ENCODE results near the gene NBEA. TPM values are rescaled to one million over a fixed set of nuclear protein-coding genes. Genes with fewer than 3 reads are reported as not detected.
"Not testable (repeated sequence)": the region's sequence is repeated elsewhere in the genome, so short reads cannot be mapped to it uniquely, and the experiment has no call there.

NBEA gene
- total RNA-seq, 2 donors from 2014 or later: 0.62 to 1.2 TPM

DNA sequence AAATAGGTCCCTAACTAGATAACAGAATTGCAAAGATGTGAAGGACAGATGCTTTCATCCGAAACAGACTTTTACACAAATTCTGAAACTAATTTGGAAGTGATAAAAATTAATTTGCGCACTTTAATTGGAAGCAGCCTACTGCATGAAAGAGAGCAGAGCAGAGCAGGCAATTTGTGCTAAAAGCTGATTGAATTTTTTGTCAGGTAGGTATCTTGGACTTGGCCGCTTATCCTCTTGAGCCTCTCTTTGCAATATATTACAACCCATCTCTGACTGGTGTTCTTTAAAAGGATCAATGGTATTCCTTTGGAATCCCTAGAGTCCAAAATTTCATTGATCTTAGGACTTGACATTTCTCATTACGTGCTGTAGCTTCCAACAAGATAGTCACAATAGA lies 717.7 kb downstream of the NBEA start:
- ATAC-seq (replicated peaks in 1 of 2): no peak
- Mint-ChIP-seq H3K27ac (no peak overlapping the region), H3K9me3 (no peaks in the 10 kb centered on the region), H3K27me3 (ENCODE audit: low read depth) (no peaks in the 10 kb centered on the region), H3K4me1 (ENCODE audit: low read depth) (no peaks in the 10 kb centered on the region), H3K4me3 (no peak overlapping the region), H3K36me3 (ENCODE audit: insufficient read depth in 2 of 2) (no peaks in the 10 kb centered on the region)
- no peak for DNase-seq

DNA sequence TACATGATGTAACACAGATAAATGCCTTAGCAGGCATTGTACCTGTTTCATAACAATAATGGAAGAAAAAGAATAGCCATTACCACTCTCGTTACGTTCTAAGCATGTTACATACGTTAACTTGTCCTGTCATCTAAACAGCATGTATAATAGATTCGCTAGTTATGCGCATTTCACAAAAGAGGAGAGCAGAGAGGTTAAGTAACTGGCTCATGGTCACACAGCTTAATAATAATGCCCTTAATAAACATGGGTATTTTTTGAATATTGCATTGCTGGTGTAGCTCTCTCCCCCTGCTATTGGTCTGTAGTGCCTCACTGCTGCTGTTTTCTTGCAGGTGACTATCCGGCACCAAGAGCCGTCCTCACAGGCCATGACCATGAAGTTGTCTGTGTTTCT lies 722.7 kb downstream of the NBEA start:
- no peaks in the 10 kb centered on the region for H3K4me1 Mint-ChIP-seq (ENCODE audit: low read depth)
- H3K9me3 Mint-ChIP-seq: no peaks in the 10 kb centered on the region
- ATAC-seq (replicated peaks in 1 of 2) (no peak), DNase-seq (no peak)
- H3K27me3 Mint-ChIP-seq (ENCODE audit: low read depth): no peaks in the 10 kb centered on the region
- no peak overlapping the region for H3K27ac Mint-ChIP-seq
- H3K4me3 Mint-ChIP-seq: no peak overlapping the region
- no peaks in the 10 kb centered on the region for H3K36me3 Mint-ChIP-seq (ENCODE audit: insufficient read depth in 2 of 2)

DNA sequence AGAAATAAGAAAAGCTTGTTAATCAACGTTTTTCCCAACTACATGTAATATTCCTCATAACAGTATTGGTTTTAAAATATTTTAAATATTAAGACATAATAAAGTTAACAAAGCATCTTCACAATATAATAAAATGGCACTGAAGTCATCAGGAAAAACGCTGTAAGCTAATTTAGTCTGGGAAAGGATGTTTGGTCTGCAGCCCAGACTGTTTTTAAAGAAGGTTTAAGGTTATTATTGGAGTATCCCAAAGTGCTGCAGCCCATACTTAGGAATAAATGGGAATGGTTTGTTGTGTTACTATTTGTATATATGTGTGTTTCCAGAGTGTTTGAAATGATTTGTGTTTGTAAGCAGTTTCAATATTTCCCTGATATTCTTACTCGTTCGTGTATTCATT lies 727.3 kb downstream of the NBEA start:
- Mint-ChIP-seq H3K36me3 (ENCODE audit: insufficient read depth in 2 of 2) (peaks cover 0 to 2% of the 10 kb centered on the region in 2 donors), H3K4me1 (ENCODE audit: low read depth) (no peaks in the 10 kb centered on the region), H3K27me3 (ENCODE audit: low read depth) (no peaks in the 10 kb centered on the region), H3K9me3 (no peaks in the 10 kb centered on the region), H3K27ac (no peak overlapping the region), H3K4me3 (no peak overlapping the region)
- no peak for DNase-seq
- ATAC-seq (replicated peaks in 1 of 2): no peak

DNA sequence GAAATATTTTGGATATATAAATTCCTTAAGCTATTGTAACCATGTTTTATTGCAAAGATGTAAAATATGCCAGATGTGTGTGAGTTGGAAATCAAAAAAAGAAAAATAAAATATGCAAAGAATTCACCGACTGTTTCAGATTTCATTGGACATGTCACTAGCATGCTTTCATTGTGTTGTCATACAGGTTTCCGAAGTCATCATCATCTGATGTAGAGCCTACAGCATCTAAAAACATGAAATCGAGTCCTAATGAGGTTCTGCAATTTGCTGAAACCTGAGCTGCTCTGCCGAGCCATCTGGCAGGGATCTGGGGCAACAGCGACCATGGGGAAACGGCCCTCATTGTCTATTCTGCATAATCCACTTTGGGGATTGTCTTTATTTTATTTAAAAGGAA lies 730.5 kb downstream of the NBEA start:
- H3K4me3 Mint-ChIP-seq: no peak overlapping the region

DNA sequence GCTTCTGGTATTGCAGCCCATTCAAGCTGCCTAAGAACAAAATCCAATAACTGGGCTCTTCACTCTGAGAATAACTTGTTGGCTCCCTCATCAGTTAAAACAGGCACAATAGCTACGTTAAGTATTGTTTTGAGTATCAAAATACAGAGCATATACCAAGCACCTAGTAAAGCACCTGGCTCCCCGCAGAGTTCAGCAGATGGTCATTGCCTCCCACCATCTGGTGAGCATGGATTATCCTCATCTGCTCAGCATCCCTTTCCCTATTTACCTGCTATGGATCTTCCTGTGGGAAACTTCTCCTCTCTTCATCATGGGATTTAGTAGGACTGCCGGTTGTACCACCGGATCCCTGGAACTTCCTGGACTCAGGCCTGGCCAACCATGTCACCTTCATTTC lies 733.6 kb downstream of the NBEA start:
- no peaks in the 10 kb centered on the region for H3K27me3 Mint-ChIP-seq (ENCODE audit: low read depth)
- no peak overlapping the region for H3K4me3 Mint-ChIP-seq
- ATAC-seq (replicated peaks in 1 of 2): no peak
- no peak overlapping the region for H3K27ac Mint-ChIP-seq
- no peak for DNase-seq
- H3K9me3 Mint-ChIP-seq: no peaks in the 10 kb centered on the region
- peaks cover 0 to 2% of the 10 kb centered on the region in 2 donors for H3K36me3 Mint-ChIP-seq (ENCODE audit: insufficient read depth in 2 of 2)
- H3K4me1 Mint-ChIP-seq (ENCODE audit: low read depth): no peaks in the 10 kb centered on the region

More for the DNA sequence above, 730.5 kb downstream of the NBEA start:
- Mint-ChIP-seq H3K36me3 (ENCODE audit: insufficient read depth in 2 of 2) (peaks cover 0 to 2% of the 10 kb centered on the region in 2 donors), H3K27me3 (ENCODE audit: low read depth) (no peaks in the 10 kb centered on the region), H3K4me1 (ENCODE audit: low read depth) (no peaks in the 10 kb centered on the region), H3K9me3 (no peaks in the 10 kb centered on the region), H3K27ac (no peak overlapping the region)
- DNase-seq (no peak), ATAC-seq (replicated peaks in 1 of 2) (no peak)

DNA sequence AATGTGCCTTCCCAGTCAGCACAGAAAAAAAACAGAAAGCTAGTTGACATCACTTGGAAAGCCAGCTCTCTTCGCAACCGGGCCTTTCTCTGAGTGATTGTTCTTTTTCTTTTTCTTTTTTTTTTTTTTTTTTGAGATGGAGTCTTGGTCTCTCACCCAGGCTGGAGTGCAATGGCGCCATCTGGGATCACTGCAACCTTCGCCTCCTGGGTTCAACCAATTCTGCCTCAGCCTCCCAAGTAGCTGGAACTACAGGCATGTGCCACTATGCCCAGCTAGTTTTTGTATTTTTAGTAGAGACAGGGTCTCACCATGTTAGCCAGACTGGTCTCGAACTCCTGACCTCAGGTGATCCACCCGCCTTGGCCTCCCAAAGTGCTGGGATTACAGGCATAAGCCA lies 735.8 kb downstream of the NBEA start:
- H3K4me3 Mint-ChIP-seq; H3K27me3 Mint-ChIP-seq (ENCODE audit: low read depth); H3K4me1 Mint-ChIP-seq (ENCODE audit: low read depth); ATAC-seq (replicated peaks in 1 of 2); H3K9me3 Mint-ChIP-seq; H3K27ac Mint-ChIP-seq; DNase-seq; H3K36me3 Mint-ChIP-seq (ENCODE audit: insufficient read depth in 2 of 2): not testable (repeated sequence)

DNA sequence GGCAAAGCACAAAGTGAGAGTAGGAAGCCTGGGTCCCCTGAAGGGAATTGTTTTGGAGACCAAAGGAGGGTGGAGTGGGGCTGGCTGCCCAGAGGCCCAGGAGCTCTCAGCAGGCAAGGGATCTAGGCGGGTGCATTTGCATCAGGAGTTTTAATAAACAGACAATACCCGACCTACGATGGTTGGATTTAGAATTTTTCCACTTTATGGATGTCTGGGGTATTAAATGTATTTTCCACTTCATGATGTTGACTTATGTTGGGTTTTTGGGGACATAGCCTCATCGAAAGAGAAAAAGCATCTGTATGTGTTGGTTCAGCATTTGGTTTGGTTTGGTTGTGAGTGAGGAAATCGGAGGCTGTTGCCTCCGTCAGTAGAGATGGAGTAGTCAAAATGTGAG lies 739.6 kb downstream of the NBEA start:
- H3K4me1 Mint-ChIP-seq (ENCODE audit: low read depth): no peaks in the 10 kb centered on the region
- H3K9me3 Mint-ChIP-seq: no peaks in the 10 kb centered on the region
- no peaks in the 10 kb centered on the region for H3K36me3 Mint-ChIP-seq (ENCODE audit: insufficient read depth in 2 of 2)
- H3K27ac Mint-ChIP-seq: no peak overlapping the region
- no peaks in the 10 kb centered on the region for H3K27me3 Mint-ChIP-seq (ENCODE audit: low read depth)
- H3K4me3 Mint-ChIP-seq: no peak overlapping the region
- ATAC-seq (replicated peaks in 1 of 2): no peak
- no peak for DNase-seq

DNA sequence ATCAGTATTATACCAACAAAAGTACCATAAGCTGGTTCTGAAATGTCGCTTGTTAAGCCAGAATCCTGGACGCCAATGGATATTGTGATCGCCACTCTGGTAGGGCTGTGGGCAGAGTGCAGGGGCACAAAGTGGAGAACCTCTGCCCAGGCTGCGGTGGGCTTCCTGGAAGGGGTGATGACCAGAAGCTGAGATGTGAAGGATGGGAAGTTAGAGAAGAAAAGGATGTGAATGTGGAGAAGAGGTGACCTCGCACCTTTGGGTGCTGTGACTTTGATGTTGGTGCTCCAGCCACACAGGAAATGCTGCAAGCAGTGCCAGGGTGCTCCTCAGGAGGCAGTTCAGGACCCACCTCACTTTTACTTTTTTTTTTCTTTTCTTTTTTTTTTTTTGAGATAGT lies 742.4 kb downstream of the NBEA start:
- no peak for ATAC-seq (replicated peaks in 1 of 2)
- Mint-ChIP-seq H3K36me3 (ENCODE audit: insufficient read depth in 2 of 2) (no peaks in the 10 kb centered on the region), H3K4me1 (ENCODE audit: low read depth) (no peaks in the 10 kb centered on the region), H3K9me3 (peaks cover 0 to 2% of the 10 kb centered on the region in 2 donors), H3K27ac (no peak overlapping the region), H3K4me3 (no peak overlapping the region), H3K27me3 (ENCODE audit: low read depth) (no peaks in the 10 kb centered on the region)
- no peak for DNase-seq

DNA sequence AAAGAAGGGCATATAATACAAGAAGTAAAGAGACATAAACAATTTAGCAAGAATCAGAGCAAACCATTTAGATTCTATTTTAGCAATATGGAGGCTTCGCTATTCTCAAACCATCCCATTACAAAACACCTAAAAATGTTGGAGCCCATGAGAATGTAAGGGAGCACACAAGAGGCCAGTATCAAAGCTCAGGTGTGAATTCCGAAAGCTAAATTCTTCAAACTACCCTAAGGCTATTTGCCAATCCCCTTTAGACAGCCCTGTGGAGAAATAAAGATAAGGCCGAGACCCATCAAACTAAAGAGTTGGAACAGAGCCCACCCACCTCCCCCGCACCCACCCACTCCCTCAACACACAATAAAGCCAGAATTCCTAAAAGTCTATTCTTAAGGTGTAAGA lies 745.3 kb downstream of the NBEA start:
- Mint-ChIP-seq H3K9me3 (peaks cover 0 to 2% of the 10 kb centered on the region in 2 donors), H3K4me1 (ENCODE audit: low read depth) (no peaks in the 10 kb centered on the region), H3K27me3 (ENCODE audit: low read depth) (no peaks in the 10 kb centered on the region), H3K4me3 (no peak overlapping the region), H3K36me3 (ENCODE audit: insufficient read depth in 2 of 2) (no peaks in the 10 kb centered on the region), H3K27ac (no peak overlapping the region)
- ATAC-seq (replicated peaks in 1 of 2) (no peak), DNase-seq (no peak)

DNA sequence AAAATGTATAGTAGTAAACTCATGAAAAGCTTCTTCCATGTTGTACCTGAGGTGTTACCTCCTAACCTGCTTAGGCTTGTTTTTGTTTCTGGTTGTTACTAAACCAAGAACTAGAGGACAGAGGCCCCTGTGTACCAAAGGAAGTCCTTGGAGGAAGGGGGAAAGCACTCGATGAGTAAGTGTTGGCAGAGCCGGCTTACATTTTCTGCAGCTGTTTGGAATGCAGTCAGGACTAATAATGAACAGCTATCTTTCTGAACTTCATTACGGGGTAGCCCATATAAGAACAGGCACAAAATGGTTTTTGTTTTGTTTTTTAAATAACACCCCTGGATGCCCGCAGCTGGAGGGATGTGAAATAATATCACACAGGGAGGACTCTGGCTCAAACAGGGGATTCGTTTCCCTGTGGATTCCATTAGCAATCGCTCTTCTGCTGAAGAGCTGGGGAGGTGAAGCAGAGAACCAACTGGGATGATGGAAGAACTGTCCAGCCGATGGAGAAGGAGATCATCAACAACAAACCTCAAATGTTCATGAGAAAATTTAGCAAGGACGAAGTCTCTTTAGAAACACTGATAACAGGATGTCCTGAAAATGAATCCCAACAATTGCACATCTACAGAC lies 748.6 kb downstream of the NBEA start:
- Mint-ChIP-seq H3K9me3 (peaks cover 0 to 3% of the 10 kb centered on the region in 2 donors), H3K27me3 (ENCODE audit: low read depth) (no peaks in the 10 kb centered on the region), H3K4me1 (ENCODE audit: low read depth) (no peaks in the 10 kb centered on the region), H3K27ac (no peak overlapping the region), H3K36me3 (ENCODE audit: insufficient read depth in 2 of 2) (peaks cover 0 to 2% of the 10 kb centered on the region in 2 donors), H3K4me3 (no peak overlapping the region)
- DNase-seq: no peak
- no peak for ATAC-seq (replicated peaks in 1 of 2)

DNA sequence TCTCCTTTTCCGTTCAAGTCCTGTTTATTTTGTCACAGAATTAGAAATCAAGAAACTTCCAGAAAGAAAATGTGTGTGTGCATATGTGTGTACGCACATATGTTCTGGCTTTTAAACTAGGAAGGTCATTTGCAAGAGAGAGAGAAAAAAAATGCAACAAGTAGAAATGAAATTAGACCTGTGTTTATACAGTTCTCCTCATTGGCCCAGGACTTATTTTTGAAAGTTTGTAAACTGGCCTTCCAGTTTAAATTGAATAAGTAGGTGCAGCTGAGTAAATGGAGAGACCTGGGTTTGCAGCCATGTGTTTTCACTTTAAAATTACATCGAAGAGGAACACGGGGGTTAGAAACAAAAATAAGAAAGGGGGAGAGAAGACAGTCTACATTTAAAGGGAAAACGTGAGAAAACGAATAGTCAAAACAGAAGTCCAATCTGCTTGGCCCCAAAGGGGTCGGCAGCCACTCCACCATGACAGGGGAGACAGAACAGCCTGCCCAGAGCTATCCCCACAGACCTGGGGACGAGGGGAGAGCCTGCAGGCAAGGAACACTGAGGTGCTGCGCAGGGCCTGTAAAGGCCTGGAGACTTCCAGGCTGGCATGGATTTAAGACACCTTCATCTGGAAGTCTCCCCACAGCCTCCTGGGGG lies 751.2 kb downstream of the NBEA start:
- Mint-ChIP-seq H3K27me3 (ENCODE audit: low read depth) (no peaks in the 10 kb centered on the region), H3K4me1 (ENCODE audit: low read depth) (no peaks in the 10 kb centered on the region), H3K27ac (no peak overlapping the region), H3K36me3 (ENCODE audit: insufficient read depth in 2 of 2) (peaks cover 0 to 2% of the 10 kb centered on the region in 2 donors), H3K9me3 (peaks cover 0 to 2% of the 10 kb centered on the region in 2 donors), H3K4me3 (no peak overlapping the region)
- ATAC-seq (replicated peaks in 1 of 2) (no peak), DNase-seq (no peak)

DNA sequence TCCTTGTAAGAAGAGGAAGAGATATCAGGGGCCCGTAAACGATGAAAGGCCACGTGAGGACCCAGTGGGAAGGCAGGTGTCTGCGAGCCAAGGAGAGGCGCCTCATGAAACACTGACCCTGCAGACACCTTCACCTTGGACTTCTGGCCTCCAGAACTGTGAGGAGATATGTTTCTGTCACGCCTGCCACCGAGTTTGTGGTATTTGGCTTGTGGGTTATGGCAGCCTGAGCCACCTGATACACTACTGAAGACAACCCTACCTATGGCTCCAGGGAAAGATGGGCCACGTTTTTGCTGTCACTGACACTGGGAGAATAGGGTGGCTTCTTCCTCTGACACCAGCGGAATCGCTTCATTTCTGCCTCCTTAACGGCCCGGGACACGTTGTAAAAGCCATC lies 752.0 kb downstream of the NBEA start:
- no peak overlapping the region for H3K4me3 Mint-ChIP-seq
- peaks cover 0 to 2% of the 10 kb centered on the region in 2 donors for H3K36me3 Mint-ChIP-seq (ENCODE audit: insufficient read depth in 2 of 2)
- no peak overlapping the region for H3K27ac Mint-ChIP-seq
- H3K9me3 Mint-ChIP-seq: peaks cover 0 to 2% of the 10 kb centered on the region in 2 donors
- DNase-seq (no peak), ATAC-seq (replicated peaks in 1 of 2) (no peak)
- no peaks in the 10 kb centered on the region for H3K27me3 Mint-ChIP-seq (ENCODE audit: low read depth)
- H3K4me1 Mint-ChIP-seq (ENCODE audit: low read depth): no peaks in the 10 kb centered on the region

DNA sequence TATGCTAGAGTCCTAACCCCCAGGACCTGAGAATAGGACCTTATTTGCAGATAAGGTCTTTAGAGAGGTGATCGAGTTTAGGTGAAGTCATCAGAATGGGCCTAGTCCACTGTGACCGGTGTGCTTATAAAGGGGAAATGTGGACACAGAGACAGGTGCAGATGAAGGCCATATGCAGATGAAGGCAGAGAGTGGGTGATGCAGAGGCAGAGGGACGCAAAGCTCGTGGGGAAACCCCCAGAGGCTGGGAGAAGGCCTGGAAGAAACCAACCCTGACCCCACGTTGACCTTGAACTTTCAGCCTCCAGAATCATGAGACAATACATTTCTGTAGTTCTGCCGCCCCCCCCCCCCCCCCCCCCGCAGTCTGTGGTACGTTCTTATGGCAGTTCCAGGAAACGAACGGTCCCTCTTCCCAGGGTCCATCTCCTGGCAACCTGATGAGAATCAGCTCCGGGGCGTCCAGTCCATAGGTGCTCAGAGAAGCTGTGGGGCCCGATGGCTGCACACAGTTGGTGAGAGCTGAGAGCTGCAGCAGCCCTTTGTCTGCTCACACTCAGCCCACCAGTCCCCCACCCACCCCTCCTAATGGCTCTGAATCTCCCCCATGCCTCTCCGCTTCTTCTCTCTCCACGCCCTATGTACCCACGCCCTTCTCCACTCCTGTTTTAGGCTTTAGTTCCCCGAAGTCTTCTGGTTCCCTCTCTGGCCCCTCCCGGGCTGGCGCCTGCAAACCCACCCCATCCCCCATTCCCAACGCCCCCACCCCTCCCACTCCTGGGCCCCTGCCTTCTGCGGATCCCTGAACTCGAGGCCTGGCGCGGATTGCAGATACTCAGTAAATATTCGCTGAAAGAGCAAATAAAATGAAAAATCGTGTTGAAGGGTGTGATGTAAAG lies 752.7 kb downstream of the NBEA start:
- Mint-ChIP-seq H3K27me3 (ENCODE audit: low read depth) (no peaks in the 10 kb centered on the region), H3K4me3 (no peak overlapping the region), H3K36me3 (ENCODE audit: insufficient read depth in 2 of 2) (peaks cover 0 to 2% of the 10 kb centered on the region in 2 donors), H3K9me3 (peaks cover 0 to 2% of the 10 kb centered on the region in 2 donors), H3K4me1 (ENCODE audit: low read depth) (no peaks in the 10 kb centered on the region), H3K27ac (no peak overlapping the region)
- DNase-seq (no peak), ATAC-seq (replicated peaks in 1 of 2) (no peak)

Data from activated T-cell treated with anti-CD3 and anti-CD28 coated beads, Interleukin-2, amount 50 U/mL, for 72 hours (primary cell).